GM18505 (cell line): ENCODE measurements around the gene SNAP25.

Experiments used
- ATAC-seq: cut with Tn5 transposase; IDR thresholded peaks from one replicate; pipeline ENCODE4 v1.9.1; 2021; ENCODE audit not compliant: unreplicated experiment
- POLR2A ChIP-seq: IDR thresholded peaks from 4 replicates; pipeline ENCODE4 v1.6.1; 2011; ENCODE audit warnings: borderline replicate concordance; ENCODE audit not compliant: insufficient read depth, insufficient read length; ENCODE audit errors: extremely low read depth

Gene SNAP25

DNA sequence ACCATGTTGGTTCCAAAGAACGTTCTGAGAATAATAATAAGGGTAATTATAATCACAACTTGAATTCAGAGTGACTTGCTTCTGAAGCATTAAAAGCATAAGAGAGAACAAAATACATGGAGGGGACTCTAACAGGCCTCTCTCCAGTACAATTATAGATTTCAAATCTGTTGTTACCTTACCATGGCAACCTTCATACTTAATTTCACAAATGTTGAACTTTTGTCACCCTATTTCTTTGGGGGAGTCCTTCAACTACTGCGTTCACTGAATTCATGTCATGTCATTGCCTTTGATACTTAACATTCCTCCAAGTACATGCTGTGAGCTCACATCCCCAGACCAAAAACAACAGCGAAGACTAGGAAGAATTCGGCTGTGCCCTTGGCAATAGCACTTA, 111.4 kb downstream of the SNAP25 start:
- ATAC-seq = no peak

DNA sequence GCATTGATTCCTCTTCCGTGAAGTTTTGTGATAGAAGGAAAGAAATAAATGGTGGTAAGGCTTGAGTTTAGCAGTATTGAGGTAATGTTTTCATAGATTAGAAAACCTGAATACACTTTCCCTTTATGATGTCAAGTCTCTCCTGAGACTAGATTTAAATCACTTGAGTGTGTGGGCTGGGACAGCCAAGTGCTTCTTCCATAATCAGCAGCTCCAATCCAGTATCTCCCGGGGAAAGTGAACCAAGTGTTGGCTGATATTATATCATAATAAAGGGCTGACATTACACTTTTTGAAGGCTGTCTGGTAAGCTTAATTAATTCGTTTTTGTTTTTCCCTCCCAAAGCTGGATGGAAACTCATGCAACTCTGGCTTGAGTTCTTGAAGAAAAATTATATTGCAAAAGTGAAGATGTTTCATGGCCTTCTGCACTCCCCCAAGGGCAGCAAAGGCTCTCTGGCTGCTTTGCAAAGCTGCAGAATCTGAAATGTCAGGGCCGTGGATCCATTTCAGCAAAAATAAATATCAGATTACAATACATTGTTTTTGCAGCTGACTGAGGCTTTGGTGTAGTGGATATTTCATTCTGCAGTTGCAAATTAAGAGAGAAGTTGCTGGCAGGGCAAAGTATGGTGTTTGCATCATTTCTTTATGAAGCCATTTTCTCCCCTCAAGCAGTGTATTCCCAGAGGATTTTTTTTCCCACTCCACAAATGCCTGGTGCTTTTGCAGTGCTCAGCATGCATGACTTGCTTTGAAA, 114.2 kb downstream of the SNAP25 start:
- TF ChIP-seq POLR2A = no peak
- no peak for ATAC-seq

More for the DNA sequence above, 111.4 kb downstream of the SNAP25 start:
- TF ChIP-seq POLR2A = no peak

DNA sequence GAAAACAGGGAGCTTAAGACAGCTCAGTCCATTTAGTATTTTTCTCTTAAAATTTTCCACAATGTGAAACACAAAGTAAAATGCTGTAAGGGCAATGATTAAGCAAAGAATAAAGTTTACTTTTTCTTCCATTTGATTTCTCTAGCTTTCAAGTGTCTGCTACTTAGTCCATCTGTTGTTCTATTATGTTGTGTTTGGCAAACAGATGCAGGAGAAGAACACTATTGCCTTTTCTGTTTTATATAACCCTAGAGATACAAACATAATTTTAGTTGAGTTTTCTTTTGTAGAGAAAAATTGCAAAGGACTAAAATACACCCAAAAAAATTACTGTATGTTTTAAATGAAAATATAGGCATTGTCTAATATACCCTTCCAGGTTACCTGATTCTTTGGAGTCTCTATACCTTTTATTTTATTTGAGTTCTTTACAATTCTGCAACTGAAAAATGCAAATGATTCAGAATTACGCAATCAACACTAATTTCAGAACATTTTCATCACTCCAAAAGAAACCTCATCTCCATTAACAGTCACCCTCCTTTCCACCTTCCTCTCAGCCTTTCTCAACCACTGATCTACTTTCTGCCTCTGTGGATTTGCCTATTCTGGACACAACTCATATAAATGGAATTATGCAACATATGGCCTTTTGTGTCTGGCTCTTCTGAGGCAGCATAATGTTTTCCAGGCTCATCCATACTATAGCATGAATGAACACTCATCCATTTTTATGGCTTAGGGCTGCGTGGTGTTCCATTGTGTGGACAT, 118.5 kb downstream of the SNAP25 start:
- no peak for ATAC-seq
- no peak for TF ChIP-seq POLR2A

DNA sequence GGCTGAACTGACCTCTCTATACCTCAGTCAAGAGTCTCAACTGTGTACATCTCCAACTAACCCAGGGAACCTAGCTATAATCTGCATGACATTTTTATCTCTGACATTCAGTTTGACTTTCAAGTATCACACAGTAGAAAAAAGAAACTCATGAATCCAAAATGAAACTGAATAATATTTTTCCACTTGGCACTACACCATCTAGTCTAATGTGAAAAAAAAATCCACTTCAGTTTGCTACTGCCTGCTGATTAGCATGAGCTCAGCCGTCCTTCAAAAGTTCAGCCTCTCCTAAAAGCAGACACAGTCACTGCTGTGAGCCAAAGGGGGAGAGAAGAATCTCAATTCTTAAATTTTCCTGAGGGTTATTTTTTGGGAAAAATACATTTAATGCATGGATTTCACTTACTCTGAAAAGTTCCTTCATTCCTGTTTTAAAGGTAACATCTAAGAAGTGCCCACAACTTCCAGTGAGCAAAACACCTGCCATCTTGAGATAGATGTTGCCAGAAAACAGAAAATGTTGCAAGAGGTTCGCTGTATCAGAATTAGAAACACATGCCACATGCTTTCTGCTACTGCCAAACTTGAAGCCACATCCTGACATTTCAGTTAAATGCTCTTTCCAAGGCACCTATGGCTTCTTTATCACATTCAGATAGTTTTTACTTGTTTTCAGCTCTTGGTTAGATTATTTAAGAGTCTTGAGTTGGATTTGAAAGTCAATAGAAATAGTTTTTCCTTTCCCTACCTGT, 120.0 kb downstream of the SNAP25 start:
- no peak for TF ChIP-seq POLR2A
- no peak for ATAC-seq

DNA sequence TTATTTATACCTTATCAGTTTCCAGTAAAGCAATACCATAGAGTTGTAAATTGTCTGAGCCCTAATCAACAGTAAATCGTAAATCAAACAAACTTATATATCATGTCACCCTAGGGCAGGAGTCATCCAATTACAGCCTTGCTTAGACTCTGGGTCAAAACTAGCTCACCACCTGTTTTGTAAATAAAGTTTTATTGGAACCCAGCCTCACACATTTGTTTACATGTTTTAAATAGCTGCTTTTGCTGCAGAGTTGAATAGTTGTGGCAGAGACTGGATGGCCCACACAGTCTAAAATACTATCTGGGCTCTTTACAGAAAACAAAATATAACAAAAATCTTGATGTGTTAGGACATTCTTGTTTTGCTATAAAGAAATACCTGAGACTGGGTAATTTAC, 121.0 kb downstream of the SNAP25 start:
- no peak for TF ChIP-seq POLR2A
- ATAC-seq = no peak

DNA sequence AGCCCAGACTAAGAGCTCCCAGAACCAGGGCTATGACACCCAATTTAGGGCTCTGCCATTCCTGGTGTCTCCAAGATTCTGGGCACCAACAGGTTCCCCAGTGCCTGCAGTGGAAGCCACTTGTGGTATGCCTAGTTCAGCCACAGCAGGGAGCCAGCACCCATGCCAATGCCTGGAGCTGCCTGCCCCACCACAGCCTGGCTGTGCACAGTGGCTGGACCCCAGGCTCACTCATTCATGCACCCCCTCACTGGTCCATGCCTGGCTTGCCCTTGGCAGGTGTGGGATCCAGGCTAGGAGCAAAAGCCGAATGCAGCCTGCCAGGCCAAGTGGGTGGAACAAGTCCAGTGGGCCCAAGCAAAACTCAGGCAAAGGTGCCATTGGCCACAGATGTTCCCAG, 123.5 kb downstream of the SNAP25 start:
- no peak for ATAC-seq
- no peak for TF ChIP-seq POLR2A

DNA sequence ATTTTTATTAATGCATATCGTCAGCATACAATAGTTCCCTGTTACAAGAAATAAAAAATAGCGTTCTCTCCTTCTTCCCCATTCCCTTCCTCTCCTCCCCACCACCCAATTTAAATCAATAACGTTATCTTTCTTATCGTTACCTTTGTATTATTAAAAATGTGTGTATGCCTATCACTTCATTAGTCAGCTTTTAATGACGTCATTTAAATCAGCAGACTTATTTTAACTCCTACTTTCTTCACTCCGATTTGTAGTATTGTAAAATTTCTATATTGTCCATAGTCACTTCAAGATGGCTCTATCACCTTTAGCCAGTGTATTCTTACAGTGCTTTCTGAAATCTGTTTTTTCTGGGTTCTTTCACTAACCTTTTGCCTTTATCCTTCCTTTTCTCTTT, 126.3 kb downstream of the SNAP25 start:
- ATAC-seq = no peak
- no peak for TF ChIP-seq POLR2A

DNA sequence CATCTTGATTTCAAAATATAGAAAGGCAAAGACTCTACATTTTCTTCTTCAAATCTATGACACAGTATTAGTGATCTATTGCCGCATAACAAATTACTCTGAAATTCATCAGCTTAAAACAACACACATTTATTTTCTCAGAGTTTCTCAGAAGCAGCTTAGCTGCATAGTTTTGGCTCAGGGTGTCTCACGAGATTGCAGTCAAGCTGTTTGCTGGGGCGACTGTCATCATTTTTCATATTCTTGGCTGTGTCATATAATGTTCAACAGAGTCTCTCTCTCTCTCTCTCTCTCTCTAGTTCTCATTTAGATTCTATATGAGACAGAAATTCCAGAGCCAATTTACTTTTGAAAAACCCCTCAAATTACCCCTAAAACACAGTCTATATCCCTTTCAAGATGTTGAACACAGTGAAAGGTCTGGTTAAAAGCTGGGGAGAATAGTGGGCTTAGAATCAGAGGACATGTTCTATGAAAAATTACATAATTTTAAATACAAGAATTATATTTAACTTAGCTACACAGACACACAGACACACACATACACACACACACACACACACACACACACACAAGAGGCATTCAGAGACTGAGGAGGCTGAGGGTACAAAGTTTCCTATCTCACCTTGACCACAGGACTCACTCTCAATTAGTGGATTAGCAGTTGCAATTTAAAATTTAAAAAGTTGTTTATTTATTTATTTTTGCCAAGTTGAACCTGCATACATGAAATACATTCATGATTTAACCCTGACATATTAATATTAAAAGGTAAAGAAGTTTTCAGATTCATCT, 128.7 kb downstream of the SNAP25 start:
- ATAC-seq = no peak
- TF ChIP-seq POLR2A = no peak

DNA sequence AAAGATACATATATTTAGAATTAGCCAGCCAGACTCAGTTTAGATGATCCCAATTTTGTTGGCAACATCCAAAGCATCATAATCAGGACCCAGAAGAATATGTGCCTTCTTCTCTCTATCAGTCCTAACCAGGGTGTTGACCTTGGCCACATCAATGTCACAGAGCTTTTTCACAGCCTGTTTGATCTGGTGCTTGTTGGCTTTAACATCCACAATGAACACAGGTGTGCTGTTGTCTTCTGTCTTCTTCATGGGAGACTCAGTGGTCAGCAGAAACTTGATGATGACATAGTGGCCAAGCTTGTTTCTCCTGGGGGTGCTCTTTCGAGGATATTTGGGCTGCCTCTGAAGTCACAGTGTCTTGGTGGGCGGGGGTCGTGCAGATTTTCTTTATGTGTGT, 130.5 kb downstream of the SNAP25 start:
- no peak for ATAC-seq
- no peak for TF ChIP-seq POLR2A

DNA sequence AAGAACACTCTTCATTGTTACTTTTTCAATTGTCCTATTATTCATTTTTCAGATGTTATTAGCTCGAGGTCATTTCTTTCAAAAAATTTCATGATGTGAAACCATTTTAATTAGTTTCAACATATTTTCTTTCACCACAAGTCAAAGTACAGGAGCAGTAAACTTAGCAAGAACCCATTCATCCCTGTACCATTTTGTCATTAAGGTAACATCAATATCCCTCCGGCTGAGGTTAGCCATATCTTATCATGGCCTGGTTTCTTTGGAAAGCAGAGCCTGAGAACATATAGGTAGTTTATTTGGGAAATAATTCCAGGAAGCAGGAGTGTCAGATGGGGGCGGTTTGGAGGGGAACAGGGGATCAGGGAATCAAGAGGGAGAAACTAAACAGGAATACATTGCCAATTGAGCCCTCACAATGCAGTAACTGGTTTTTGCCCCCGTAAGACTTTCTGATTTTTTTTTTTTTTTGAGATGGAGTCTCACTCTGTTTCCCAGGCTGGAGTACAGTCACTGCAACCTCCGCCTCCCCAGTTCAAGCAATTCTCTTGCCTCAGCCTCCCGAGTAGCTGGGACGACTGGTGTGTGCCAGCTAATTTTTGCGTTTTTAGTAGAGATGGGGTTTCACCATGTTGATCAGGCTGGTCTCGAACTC, 131.7 kb downstream of the SNAP25 start:
- no peak for ATAC-seq
- no peak for TF ChIP-seq POLR2A

DNA sequence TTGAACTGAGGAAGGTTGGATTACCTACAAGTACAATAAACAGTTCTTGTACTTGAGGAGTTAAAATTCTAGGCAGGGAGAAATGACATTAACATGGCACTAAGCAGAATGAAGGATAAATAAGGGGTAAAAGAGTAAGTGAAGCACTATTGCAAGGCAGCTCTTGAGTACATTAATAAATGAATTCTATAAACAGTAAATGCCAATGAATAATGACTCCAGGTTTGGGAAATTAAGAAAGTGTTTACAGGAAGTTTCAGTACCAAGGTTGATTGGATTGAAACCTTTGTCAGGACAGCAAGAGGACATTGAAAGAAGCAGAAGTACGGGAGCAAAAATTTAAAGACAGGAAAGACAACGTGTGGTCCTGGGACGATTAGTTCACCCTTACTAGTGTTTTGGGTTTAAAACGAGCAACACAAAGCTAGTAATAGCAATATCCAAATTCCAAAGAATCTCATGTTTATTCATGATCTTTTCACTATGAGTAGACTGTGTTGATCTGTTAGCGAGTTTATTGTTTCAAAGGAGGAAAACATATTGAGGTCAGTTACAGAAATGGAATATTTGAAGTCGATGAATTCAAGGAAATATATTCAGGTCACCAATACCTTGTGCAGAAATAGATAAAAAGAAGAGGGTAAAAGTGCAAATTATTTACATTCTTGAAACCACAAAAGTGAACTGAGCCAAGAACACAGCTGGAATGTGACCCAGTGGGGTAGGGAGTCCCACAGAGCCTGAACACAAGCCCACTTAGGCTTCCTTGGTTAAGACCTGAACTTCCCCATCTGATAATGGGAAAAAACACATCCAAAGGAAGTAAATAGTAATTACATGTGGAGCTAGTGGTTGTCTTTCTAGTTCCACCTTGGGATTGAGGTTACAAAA, 134.5 kb downstream of the SNAP25 start:
- no peak for ATAC-seq
- no peak for TF ChIP-seq POLR2A
